ENCODE data around the gene SNRPA. TPM values are rescaled to one million over a fixed set of nuclear protein-coding genes. Genes with fewer than 3 reads are reported as not detected.

The SNRPA gene
- total RNA-seq, 4 donors from 2014 or later = 24.5 to 56.0 (median 48.2) TPM

DNA sequence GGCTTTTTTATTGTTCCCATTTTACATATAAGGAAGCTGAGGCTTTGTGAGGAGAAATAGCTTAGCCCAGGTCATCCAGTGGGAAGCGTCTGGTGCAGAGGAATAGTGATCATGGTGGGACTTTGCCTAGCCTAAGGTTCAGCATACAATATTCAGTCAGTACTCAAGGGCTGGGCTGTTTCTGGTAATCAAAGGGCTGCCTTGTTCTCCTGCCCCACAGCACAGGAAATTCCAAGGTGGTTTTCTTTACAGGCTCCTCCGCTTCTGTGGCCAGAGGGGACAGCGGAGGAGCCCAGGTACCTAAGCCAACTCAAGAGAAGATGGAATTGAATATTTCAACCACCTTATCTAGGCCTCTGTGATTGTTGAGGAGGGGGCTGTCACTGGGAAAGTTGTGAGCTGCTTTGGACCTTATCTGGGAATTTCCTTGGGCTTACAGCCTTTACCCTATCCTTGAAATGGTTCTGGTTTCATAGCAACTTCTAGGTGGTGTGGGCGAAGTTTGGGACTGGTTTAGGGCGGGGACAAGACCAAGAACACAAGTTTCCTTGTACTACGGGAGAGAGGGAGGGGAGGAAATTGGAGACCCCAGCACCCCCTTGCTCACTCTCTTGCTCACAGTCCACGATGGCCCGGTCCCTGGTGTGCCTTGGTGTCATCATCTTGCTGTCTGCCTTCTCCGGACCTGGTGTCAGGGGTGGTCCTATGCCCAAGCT lies 24.1 kb downstream of the SNRPA start, which contains the start of gene MIA:
MIA (plus strand) TSS at position 606 of the 716 bp plus-strand sequence; CDS start at position 628, 22 bp downstream.
- WGBS, 2 donors (ENCODE audit: low coverage in 1 of 2) = 58 to 67% methylated on average over 1 to 4 of the region's 9 CpGs

DNA sequence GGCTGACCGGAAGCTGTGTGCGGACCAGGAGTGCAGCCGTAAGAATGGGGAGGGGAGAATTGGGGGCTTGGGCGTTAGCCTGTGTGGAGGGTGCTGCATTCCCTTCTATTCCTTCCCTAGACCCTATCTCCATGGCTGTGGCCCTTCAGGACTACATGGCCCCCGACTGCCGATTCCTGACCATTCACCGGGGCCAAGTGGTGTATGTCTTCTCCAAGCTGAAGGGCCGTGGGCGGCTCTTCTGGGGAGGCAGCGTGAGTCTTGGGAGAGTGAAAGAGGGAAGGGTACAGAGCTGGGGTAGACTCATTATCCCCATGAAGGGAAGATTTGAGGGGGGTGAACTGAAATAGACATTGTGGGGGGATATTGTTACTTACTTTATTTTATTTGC lies 24.6 kb downstream of the SNRPA start:
- peaks cover 0 to 25% (median 13%) of the 10 kb centered on the region in 3 donors for H3K4me1 ChIP-seq
- peaks cover 0 to 7% of the 10 kb centered on the region in 2 donors for H3K36me3 ChIP-seq
- WGBS, 2 donors (ENCODE audit: low coverage in 1 of 2) = 81% methylated on average over 5 of the region's 10 CpGs; no CpG with 5 or more reads in 1 of the 2 donors
- no peak for TF ChIP-seq EP300 (IDR thresholded peaks at IDR 0.05)
- TF ChIP-seq POLR2AphosphoS5 (IDR thresholded peaks at IDR 0.05) = no peak
- TF ChIP-seq, protein P1, sequence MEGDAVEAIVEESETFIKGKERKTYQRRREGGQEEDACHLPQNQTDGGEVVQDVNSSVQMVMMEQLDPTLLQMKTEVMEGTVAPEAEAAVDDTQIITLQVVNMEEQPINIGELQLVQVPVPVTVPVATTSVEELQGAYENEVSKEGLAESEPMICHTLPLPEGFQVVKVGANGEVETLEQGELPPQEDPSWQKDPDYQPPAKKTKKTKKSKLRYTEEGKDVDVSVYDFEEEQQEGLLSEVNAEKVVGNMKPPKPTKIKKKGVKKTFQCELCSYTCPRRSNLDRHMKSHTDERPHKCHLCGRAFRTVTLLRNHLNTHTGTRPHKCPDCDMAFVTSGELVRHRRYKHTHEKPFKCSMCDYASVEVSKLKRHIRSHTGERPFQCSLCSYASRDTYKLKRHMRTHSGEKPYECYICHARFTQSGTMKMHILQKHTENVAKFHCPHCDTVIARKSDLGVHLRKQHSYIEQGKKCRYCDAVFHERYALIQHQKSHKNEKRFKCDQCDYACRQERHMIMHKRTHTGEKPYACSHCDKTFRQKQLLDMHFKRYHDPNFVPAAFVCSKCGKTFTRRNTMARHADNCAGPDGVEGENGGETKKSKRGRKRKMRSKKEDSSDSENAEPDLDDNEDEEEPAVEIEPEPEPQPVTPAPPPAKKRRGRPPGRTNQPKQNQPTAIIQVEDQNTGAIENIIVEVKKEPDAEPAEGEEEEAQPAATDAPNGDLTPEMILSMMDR (IDR thresholded peaks at IDR 0.05) = no peak
- no peak for TF ChIP-seq POLR2A (IDR thresholded peaks at IDR 0.05)
- no peak for ATAC-seq
- no peaks in the 10 kb centered on the region for H3K27me3 ChIP-seq
- peak overlapping the region in 1 of 2 donors; percentile 7 for H3K4me3 ChIP-seq
- no peaks in the 10 kb centered on the region for H3K9me3 ChIP-seq
- peak overlapping the region in 2 of 4 donors; percentile 4 to 98 for H3K27ac ChIP-seq

More for the DNA sequence above, 24.1 kb downstream of the SNRPA start, which contains the start of gene MIA:
- H3K27me3 ChIP-seq = no peaks in the 10 kb centered on the region
- peak within 1 kb of the TSS in 1 of 2 donors; percentile 7 for H3K4me3 ChIP-seq
- TF ChIP-seq, protein P1 (IDR thresholded peaks at IDR 0.05) = no peak
- TF ChIP-seq EP300 (IDR thresholded peaks at IDR 0.05) = no peak
- no peak for TF ChIP-seq POLR2AphosphoS5 (IDR thresholded peaks at IDR 0.05)
- no peak for TF ChIP-seq POLR2A (IDR thresholded peaks at IDR 0.05)
- H3K36me3 ChIP-seq = peaks cover 0 to 2% of the 10 kb centered on the region in 2 donors
- no peaks in the 10 kb centered on the region for H3K9me3 ChIP-seq
- peaks cover 0 to 25% (median 13%) of the 10 kb centered on the region in 3 donors for H3K4me1 ChIP-seq
- ATAC-seq = no peak
- H3K27ac ChIP-seq = peak within 1 kb of the TSS in 2 of 4 donors; percentile 4 to 98

DNA sequence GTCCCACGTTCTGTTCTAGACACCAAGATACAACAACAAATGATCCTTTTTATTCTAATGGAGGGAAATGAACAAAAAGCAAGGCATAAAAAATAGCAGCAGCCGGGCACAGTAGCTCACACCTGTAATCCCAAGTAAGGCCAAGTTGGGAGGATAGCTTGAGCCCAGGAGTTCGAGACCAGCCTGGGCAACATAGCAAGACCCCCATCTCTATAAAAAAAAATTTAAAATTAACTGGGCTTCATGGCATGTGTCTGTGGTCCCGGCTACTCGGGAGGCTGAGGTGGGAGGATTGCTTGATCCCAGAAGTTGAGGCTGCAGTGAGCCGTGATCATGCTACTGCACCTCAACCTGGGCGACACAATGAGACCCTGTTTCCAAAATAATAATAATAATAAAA lies 25.4 kb downstream of the SNRPA start:
- no peak for TF ChIP-seq POLR2AphosphoS5 (IDR thresholded peaks at IDR 0.05)
- TF ChIP-seq, protein P1 (IDR thresholded peaks at IDR 0.05) = no peak
- no peak for TF ChIP-seq EP300 (IDR thresholded peaks at IDR 0.05)
- no peak for TF ChIP-seq POLR2A (IDR thresholded peaks at IDR 0.05)

DNA sequence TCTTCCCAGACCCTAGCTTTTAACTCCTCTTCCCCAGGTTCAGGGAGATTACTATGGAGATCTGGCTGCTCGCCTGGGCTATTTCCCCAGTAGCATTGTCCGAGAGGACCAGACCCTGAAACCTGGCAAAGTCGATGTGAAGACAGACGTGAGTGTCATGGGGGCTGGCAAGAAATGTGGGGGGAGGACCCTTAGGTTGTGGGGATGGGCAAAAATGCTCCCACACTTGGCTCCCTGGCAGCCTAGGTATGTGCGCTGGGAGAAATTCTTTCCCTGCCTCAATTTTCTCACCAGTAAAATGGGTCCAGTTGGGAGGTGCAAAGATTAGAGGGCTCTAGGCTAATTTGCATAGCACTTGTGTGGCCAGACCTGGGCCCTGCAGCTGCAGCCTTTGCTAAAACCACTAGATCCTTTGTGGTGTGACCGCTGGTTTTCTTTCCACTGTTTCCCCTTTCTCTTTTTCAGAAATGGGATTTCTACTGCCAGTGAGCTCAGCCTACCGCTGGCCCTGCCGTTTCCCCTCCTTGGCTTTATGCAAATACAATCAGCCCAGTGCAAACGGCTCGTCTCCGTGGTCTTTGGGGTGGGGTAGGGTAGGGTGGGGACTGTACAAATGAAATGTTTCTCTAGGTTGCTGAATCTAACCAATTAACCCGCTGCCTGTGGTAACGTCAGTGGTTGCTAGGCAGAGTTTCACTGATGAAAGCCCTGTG lies 26.1 kb downstream of the SNRPA start:
- WGBS, 2 donors (ENCODE audit: low coverage in 1 of 2) = 0% methylated on average over 1 to 11 of the region's 13 CpGs
- ATAC-seq = peak; percentile 86
- Histone ChIP-seq H3K4me1 (peaks cover 0 to 25% (median 13%) of the 10 kb centered on the region in 3 donors), H3K9me3 (no peaks in the 10 kb centered on the region), H3K27ac (peak overlapping the region; percentile 96 to 100 (median 98)), H3K27me3 (no peaks in the 10 kb centered on the region), H3K36me3 (peaks cover 0 to 8% of the 10 kb centered on the region in 2 donors), H3K4me3 (peak overlapping the region; percentile 56 to 64)
- TF ChIP-seq POLR2A (IDR thresholded peaks at IDR 0.05) (no peak), EP300 (IDR thresholded peaks at IDR 0.05) (no peak), POLR2AphosphoS5 (IDR thresholded peaks at IDR 0.05) (no peak)
- TF ChIP-seq, protein P1 (IDR thresholded peaks at IDR 0.05) = no peak

More for the DNA sequence above, 25.4 kb downstream of the SNRPA start:
- Histone ChIP-seq H3K36me3 (peaks cover 0 to 7% of the 10 kb centered on the region in 2 donors), H3K27me3 (no peaks in the 10 kb centered on the region), H3K4me1 (peaks cover 0 to 25% (median 13%) of the 10 kb centered on the region in 3 donors), H3K9me3 (no peaks in the 10 kb centered on the region), H3K27ac (peak overlapping the region in 3 of 4 donors; percentile 96 to 100 (median 98)), H3K4me3 (no peak overlapping the region)
- WGBS, 2 donors (ENCODE audit: low coverage in 1 of 2) = 62 to 90% methylated on average over 2 to 6 of the region's 7 CpGs
- no peak for ATAC-seq
